Measurements from ENCODE around the gene MATN3. TPM values are rescaled to one million over a fixed set of nuclear protein-coding genes. Genes with fewer than 3 reads are reported as not detected.
"Not testable (repeated sequence)": the region's sequence is repeated elsewhere in the genome, so short reads cannot be mapped to it uniquely, and the experiment has no call there.

The MATN3 gene
- total RNA-seq, 3 donors from 2014 or later (not counting 1 experiment from before 2014, with no cell fraction given), result not detected

- Histone ChIP-seq H3K4me3 (ENCODE audit: low read length) (no peak overlapping the region), H3K27ac (ENCODE audit: low read length) (no peak overlapping the region)
These were observed 36.3 kb upstream of the MATN3 start for GRCh38 chr2:20048488-20049448.

GRCh38 chr2:20045712-20046292, 33.3 kb upstream of the MATN3 start:
- H3K36me3 ChIP-seq (ENCODE audit: control insufficient read depth, insufficient read depth, low read length); DNase-seq; H3K36me3 Mint-ChIP-seq; H3K4me1 ChIP-seq (ENCODE audit: control insufficient read depth, insufficient read depth, low read length); ATAC-seq; H3K27me3 ChIP-seq (ENCODE audit: control insufficient read depth, insufficient read depth, low read length); H3K9me3 Mint-ChIP-seq; H3K27ac Mint-ChIP-seq; H3K4me3 Mint-ChIP-seq; H3K9me3 ChIP-seq (ENCODE audit: control insufficient read depth, insufficient read depth, low read length); H3K4me3 ChIP-seq (ENCODE audit: low read length); intact Hi-C loops (cut with micrococcal nuclease); H3K27me3 Mint-ChIP-seq (ENCODE audit: low read depth in 2 of 2); H3K27ac ChIP-seq (ENCODE audit: low read length): not testable (repeated sequence)
- peaks cover 19 to 33% of the 10 kb centered on the region in 2 donors for H3K4me1 Mint-ChIP-seq
- no CpG with 5 or more reads among the region's 4 CpGs for WGBS (ENCODE audit: insufficient coverage)

More at GRCh38 chr2:20048488-20049448, 36.3 kb upstream of the MATN3 start:
- H3K4me3 Mint-ChIP-seq, result no peak overlapping the region
- no peaks in the 10 kb centered on the region for H3K27me3 Mint-ChIP-seq (ENCODE audit: low read depth in 2 of 2)
- no peak for TF ChIP-seq CTCF (IDR thresholded peaks at IDR 0.05)
- ATAC-seq, result no peak
- Histone ChIP-seq H3K9me3 (ENCODE audit: control insufficient read depth, insufficient read depth, low read length) (no peaks in the 10 kb centered on the region), H3K36me3 (ENCODE audit: control insufficient read depth, insufficient read depth, low read length) (no peaks in the 10 kb centered on the region), H3K27me3 (ENCODE audit: control insufficient read depth, insufficient read depth, low read length) (peaks cover 4% of the 10 kb centered on the region), H3K4me1 (ENCODE audit: control insufficient read depth, insufficient read depth, low read length) (peaks cover 14% of the 10 kb centered on the region)
- peaks cover 5 to 26% of the 10 kb centered on the region in 2 donors for H3K4me1 Mint-ChIP-seq
- intact Hi-C loops (cut with micrococcal nuclease), result no loop called here
- 92% methylated on average over 4 of the region's 6 CpGs for WGBS (ENCODE audit: insufficient coverage)
- no peaks in the 10 kb centered on the region for H3K9me3 Mint-ChIP-seq
- no peak for DNase-seq
- no peak overlapping the region for H3K27ac Mint-ChIP-seq
- no peaks in the 10 kb centered on the region for H3K36me3 Mint-ChIP-seq

- no peaks in the 10 kb centered on the region for H3K27me3 Mint-ChIP-seq (ENCODE audit: low read depth in 2 of 2)
- no peak for TF ChIP-seq CTCF (IDR thresholded peaks at IDR 0.05)
- intact Hi-C loops (cut with micrococcal nuclease), result no loop called here
- Histone ChIP-seq H3K36me3 (ENCODE audit: control insufficient read depth, insufficient read depth, low read length) (peaks cover 13% of the 10 kb centered on the region), H3K4me3 (ENCODE audit: low read length) (no peak overlapping the region), H3K27me3 (ENCODE audit: control insufficient read depth, insufficient read depth, low read length) (no peaks in the 10 kb centered on the region), H3K27ac (ENCODE audit: low read length) (no peak overlapping the region), H3K4me1 (ENCODE audit: control insufficient read depth, insufficient read depth, low read length) (no peaks in the 10 kb centered on the region), H3K9me3 (ENCODE audit: control insufficient read depth, insufficient read depth, low read length) (no peaks in the 10 kb centered on the region)
- no peak overlapping the region for H3K4me3 Mint-ChIP-seq
- no peak overlapping the region for H3K27ac Mint-ChIP-seq
- H3K9me3 Mint-ChIP-seq, result no peaks in the 10 kb centered on the region
- ATAC-seq (no peak), DNase-seq (no peak)
- 95% methylated on average over 4 of the region's 4 CpGs for WGBS (ENCODE audit: insufficient coverage)
- peaks cover 19 to 23% of the 10 kb centered on the region in 2 donors for H3K4me1 Mint-ChIP-seq
- peaks cover 10% of the 10 kb centered on the region for H3K36me3 Mint-ChIP-seq
These were observed 32.3 kb upstream of the MATN3 start for GRCh38 chr2:20044778-20045177.

GRCh38 chr2:20042531-20042930, 30.1 kb upstream of the MATN3 start:
- intact Hi-C loops (cut with micrococcal nuclease), result no loop called here
- peaks cover 10% of the 10 kb centered on the region for H3K36me3 Mint-ChIP-seq
- H3K4me1 Mint-ChIP-seq, result peaks cover 10 to 16% of the 10 kb centered on the region in 2 donors
- DNase-seq, result no peak
- WGBS (ENCODE audit: insufficient coverage), result 46% methylated on average over 2 of the region's 2 CpGs
- H3K36me3 ChIP-seq (ENCODE audit: control insufficient read depth, insufficient read depth, low read length), result peaks cover 29% of the 10 kb centered on the region
- no peak for ATAC-seq
- no peak overlapping the region for H3K4me3 ChIP-seq (ENCODE audit: low read length)
- H3K27ac ChIP-seq (ENCODE audit: low read length), result no peak overlapping the region
- no peak overlapping the region for H3K27ac Mint-ChIP-seq
- H3K4me3 Mint-ChIP-seq, result no peak overlapping the region
- H3K27me3 ChIP-seq (ENCODE audit: control insufficient read depth, insufficient read depth, low read length), result no peaks in the 10 kb centered on the region
- no peak for TF ChIP-seq CTCF (IDR thresholded peaks at IDR 0.05)
- H3K27me3 Mint-ChIP-seq (ENCODE audit: low read depth in 2 of 2), result no peaks in the 10 kb centered on the region
- H3K9me3 ChIP-seq (ENCODE audit: control insufficient read depth, insufficient read depth, low read length), result no peaks in the 10 kb centered on the region
- H3K9me3 Mint-ChIP-seq, result no peaks in the 10 kb centered on the region
- H3K4me1 ChIP-seq (ENCODE audit: control insufficient read depth, insufficient read depth, low read length), result no peaks in the 10 kb centered on the region

All from natural killer cell (primary cell).